HFFc6 (cell line): Measurements from ENCODE around the gene PCDH17. TPM values are rescaled to one million over a fixed set of nuclear protein-coding genes. Genes with fewer than 3 reads are reported as not detected.

ENCODE experiments used
- DNase-seq: peaks from one replicate; pipeline ENCODE4 v3.0.0-alpha.2; 2018
- H3K27ac Mint-ChIP-seq: 2 replicates; pipeline ENCODE4 v1.8.0; 2020; ENCODE audit warnings: mild to moderate bottlenecking, mixed read lengths
- H3K27me3 Mint-ChIP-seq: 2 replicates; pipeline ENCODE4 v1.8.0; 2021; ENCODE audit warnings: mild to moderate bottlenecking, moderate library complexity, mixed read lengths; ENCODE audit not compliant: insufficient read depth
- H3K36me3 Mint-ChIP-seq: 2 replicates; pipeline ENCODE4 v1.8.0; 2021; ENCODE audit warnings: low read depth, mixed read lengths
- H3K4me1 Mint-ChIP-seq: 2 replicates; pipeline ENCODE4 v1.8.0; 2020; ENCODE audit warnings: low read depth, mixed read lengths
- H3K4me3 Mint-ChIP-seq: 2 replicates; pipeline ENCODE4 v1.8.0; 2020; ENCODE audit warnings: mild to moderate bottlenecking, moderate library complexity, mixed read lengths
- H3K9me3 Mint-ChIP-seq: 2 replicates; pipeline ENCODE4 v1.8.0; 2020; ENCODE audit warnings: mild to moderate bottlenecking, mixed read lengths
- total RNA-seq, 6 experiments: library from RNA; stranded (reverse); fragmentation: NEBNext Ultra II Directional; extraction: Animal tissue kit (Norgen Biotek cat#: 25700); gene quantifications; 2 replicates in 1 of 6; 3 replicates in 5 of 6; pipeline ENCODE4 v1.2.3, GENCODE V29; 2021
- TF ChIP-seq, protein P1 (sequence below): fragments of 200-600 bp; sonication (generic); IDR thresholded peaks from 2 replicates; pipeline ENCODE4 v1.5.0; 2021; ENCODE audit warnings: antibody characterized with exemption, mild to moderate bottlenecking

Gene PCDH17
- total RNA-seq, 6 experiments from 2014 or later = 0.05 TPM; not detected in 5

- no peak for DNase-seq
- Mint-ChIP-seq H3K9me3 (peaks cover 11% of the 10 kb centered on the region), H3K4me3 (no peak overlapping the region), H3K27ac (no peak overlapping the region), H3K36me3 (no peaks in the 10 kb centered on the region; the same call in 1 of the 2 replicates), H3K27me3 (peaks cover 18% of the 10 kb centered on the region), H3K4me1 (peaks cover 33% of the 10 kb centered on the region)
- TF ChIP-seq, protein P1, sequence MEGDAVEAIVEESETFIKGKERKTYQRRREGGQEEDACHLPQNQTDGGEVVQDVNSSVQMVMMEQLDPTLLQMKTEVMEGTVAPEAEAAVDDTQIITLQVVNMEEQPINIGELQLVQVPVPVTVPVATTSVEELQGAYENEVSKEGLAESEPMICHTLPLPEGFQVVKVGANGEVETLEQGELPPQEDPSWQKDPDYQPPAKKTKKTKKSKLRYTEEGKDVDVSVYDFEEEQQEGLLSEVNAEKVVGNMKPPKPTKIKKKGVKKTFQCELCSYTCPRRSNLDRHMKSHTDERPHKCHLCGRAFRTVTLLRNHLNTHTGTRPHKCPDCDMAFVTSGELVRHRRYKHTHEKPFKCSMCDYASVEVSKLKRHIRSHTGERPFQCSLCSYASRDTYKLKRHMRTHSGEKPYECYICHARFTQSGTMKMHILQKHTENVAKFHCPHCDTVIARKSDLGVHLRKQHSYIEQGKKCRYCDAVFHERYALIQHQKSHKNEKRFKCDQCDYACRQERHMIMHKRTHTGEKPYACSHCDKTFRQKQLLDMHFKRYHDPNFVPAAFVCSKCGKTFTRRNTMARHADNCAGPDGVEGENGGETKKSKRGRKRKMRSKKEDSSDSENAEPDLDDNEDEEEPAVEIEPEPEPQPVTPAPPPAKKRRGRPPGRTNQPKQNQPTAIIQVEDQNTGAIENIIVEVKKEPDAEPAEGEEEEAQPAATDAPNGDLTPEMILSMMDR = 0 out of 2 replicates have a peak, but pooled peaks have one; percentile 16
Observed at GRCh38 chr13:57633141-57633949, 1.8 kb downstream of the PCDH17 start.

DNA sequence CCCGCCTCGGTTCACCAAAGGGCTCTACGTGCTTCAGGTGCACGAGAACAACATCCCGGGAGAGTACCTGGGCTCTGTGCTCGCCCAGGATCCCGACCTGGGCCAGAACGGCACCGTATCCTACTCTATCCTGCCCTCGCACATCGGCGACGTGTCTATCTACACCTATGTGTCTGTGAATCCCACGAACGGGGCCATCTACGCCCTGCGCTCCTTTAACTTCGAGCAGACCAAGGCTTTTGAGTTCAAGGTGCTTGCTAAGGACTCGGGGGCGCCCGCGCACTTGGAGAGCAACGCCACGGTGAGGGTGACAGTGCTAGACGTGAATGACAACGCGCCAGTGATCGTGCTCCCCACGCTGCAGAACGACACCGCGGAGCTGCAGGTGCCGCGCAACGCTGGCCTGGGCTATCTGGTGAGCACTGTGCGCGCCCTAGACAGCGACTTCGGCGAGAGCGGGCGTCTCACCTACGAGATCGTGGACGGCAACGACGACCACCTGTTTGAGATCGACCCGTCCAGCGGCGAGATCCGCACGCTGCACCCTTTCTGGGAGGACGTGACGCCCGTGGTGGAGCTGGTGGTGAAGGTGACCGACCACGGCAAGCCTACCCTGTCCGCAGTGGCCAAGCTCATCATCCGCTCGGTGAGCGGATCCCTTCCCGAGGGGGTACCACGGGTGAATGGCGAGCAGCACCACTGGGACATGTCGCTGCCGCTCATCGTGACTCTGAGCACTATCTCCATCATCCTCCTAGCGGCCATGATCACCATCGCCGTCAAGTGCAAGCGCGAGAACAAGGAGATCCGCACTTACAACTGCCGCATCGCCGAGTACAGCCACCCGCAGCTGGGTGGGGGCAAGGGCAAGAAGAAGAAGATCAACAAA, 2.6 kb downstream of the PCDH17 start:
- Mint-ChIP-seq H3K36me3 (no peaks in the 10 kb centered on the region; the same call in 1 of the 2 replicates), H3K27me3 (peaks cover 13% of the 10 kb centered on the region), H3K4me3 (no peak overlapping the region), H3K27ac (no peak overlapping the region), H3K4me1 (peaks cover 30% of the 10 kb centered on the region), H3K9me3 (peaks cover 11% of the 10 kb centered on the region)
- TF ChIP-seq, protein P1 = no peak
- DNase-seq = no peak

GRCh38 chr13:57634839-57635165, 3.3 kb downstream of the PCDH17 start:
- H3K9me3 Mint-ChIP-seq = peaks cover 11% of the 10 kb centered on the region
- peaks cover 24% of the 10 kb centered on the region for H3K4me1 Mint-ChIP-seq
- no peak for DNase-seq
- no peaks in the 10 kb centered on the region; the same call in 1 of the 2 replicates for H3K36me3 Mint-ChIP-seq
- no peak overlapping the region for H3K4me3 Mint-ChIP-seq
- peaks cover 7% of the 10 kb centered on the region for H3K27me3 Mint-ChIP-seq
- TF ChIP-seq, protein P1 = no peak
- no peak overlapping the region for H3K27ac Mint-ChIP-seq

DNA sequence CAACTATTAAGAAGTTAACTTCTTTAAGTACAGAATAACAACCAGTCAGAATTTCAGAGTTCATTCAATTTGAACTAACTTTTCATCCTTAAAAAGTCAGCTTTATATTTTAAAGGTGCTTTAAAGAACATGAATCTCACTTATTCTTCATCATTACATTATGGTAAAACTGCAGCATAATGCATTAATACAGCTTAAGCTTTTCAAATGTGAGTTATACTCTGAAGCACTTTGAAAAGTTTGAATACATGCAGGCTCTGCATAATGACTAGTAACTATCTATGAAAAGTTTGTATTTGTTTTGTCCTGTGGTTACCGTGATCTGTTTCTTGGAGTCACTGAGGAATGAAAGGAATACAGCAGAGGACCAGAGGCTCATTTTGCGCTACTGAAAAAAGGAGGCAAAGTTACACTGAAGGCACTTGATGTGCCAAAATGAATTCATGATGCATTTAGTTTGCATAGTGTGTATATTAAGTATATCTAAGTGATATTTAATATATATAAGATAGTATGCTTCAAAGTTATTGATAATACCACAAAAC, 4.1 kb downstream of the PCDH17 start:
- H3K36me3 Mint-ChIP-seq = no peaks in the 10 kb centered on the region; the same call in 1 of the 2 replicates
- H3K9me3 Mint-ChIP-seq = peaks cover 11% of the 10 kb centered on the region
- no peak overlapping the region for H3K27ac Mint-ChIP-seq
- H3K4me1 Mint-ChIP-seq = peaks cover 16% of the 10 kb centered on the region
- TF ChIP-seq, protein P1 = no peak
- DNase-seq = no peak
- peaks cover 5% of the 10 kb centered on the region for H3K27me3 Mint-ChIP-seq
- H3K4me3 Mint-ChIP-seq = no peak overlapping the region

DNA sequence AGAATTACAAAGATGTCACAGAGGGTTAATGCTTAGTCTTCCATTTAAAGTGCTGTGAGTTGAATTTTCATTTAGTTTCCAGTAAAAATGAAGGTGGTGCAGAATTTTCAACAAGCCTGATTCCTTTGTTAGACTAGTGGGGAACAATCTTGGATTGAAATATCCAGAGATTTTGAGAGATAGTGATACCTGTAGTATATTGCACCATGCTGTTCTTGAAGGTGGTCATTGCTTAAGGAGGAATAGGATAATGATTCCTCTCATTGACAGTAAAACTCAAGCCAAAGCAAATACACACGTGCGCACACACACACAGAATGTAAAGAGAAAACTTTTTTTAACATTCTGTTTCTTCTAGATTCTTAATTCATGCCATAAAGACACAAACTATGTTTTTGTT, 5.3 kb downstream of the PCDH17 start:
- Mint-ChIP-seq H3K36me3 (no peaks in the 10 kb centered on the region; the same call in 1 of the 2 replicates), H3K9me3 (peaks cover 11% of the 10 kb centered on the region), H3K27ac (no peak overlapping the region), H3K4me3 (no peak overlapping the region), H3K27me3 (peaks cover 2% of the 10 kb centered on the region), H3K4me1 (peaks cover 4% of the 10 kb centered on the region; the same call in 1 of the 2 replicates)
- DNase-seq = no peak
- TF ChIP-seq, protein P1 = no peak
